Parathyroid adenoma (tissue), 2 donors: Measurements from ENCODE around the gene RPL32.

ENCODE experiments used
- H2AFZ ChIP-seq: fragments of 300-600 bp; sonication (generic); one replicate; pipeline ENCODE4 v1.7.0; 2017; ENCODE audit warnings: antibody characterized with exemption, mild to moderate bottlenecking
- H3K27ac ChIP-seq: fragments of 300-600 bp; sonication (generic); one replicate; pipeline ENCODE4 v1.7.0; 2017
- H3K27me3 ChIP-seq: fragments of 300-600 bp; sonication (generic); one replicate; pipeline ENCODE4 v1.7.0; 2017; ENCODE audit warnings: low read length; ENCODE audit not compliant: control insufficient read depth, insufficient read depth
- H3K36me3 ChIP-seq: fragments of 300-600 bp; sonication (generic); one replicate; pipeline ENCODE4 v1.7.0; 2017; ENCODE audit warnings: low read length; ENCODE audit not compliant: control insufficient read depth, insufficient read depth
- H3K4me1 ChIP-seq: fragments of 300-600 bp; sonication (generic); one replicate; pipeline ENCODE4 v1.7.0; 2017; ENCODE audit warnings: control low read depth
- H3K4me2 ChIP-seq: fragments of 300-600 bp; sonication (generic); one replicate; pipeline ENCODE4 v1.7.0; 2017; ENCODE audit warnings: low read length
- H3K4me3 ChIP-seq: fragments of 300-600 bp; sonication (generic); one replicate; pipeline ENCODE4 v1.7.0; 2017; ENCODE audit warnings: low read depth, low read length
- H3K79me2 ChIP-seq: fragments of 300-600 bp; sonication (generic); one replicate; pipeline ENCODE4 v1.7.0; 2017; ENCODE audit warnings: control low read depth
- H3K9ac ChIP-seq: fragments of 300-600 bp; sonication (generic); one replicate; pipeline ENCODE4 v1.7.0; 2017; ENCODE audit warnings: mild to moderate bottlenecking
- H3K9me3 ChIP-seq: fragments of 300-600 bp; sonication (generic); one replicate; pipeline ENCODE4 v1.7.0; 2017; ENCODE audit warnings: low read length; ENCODE audit not compliant: control insufficient read depth
- TF ChIP-seq, protein P1 (sequence below): fragments of 300-600 bp; sonication (generic); IDR thresholded peaks from one replicate; pipeline ENCODE4 v1.7.0; 2017; ENCODE audit warnings: antibody characterized with exemption, mild to moderate bottlenecking
- donor health status: primary hyperparathyroidism.

RPL32 gene

GRCh38 chr3:12832350-12833221 lies 8.8 kb downstream of the RPL32 start:
- Histone ChIP-seq H3K4me3 (no peak overlapping the region), H3K4me2 (no peak overlapping the region), H3K27me3 (no peaks in the 10 kb centered on the region), H3K36me3 (no peaks in the 10 kb centered on the region), H3K9me3 (no peaks in the 10 kb centered on the region), H3K4me1 (peaks cover under 1% of the 10 kb centered on the region), H3K9ac (no peak overlapping the region), H3K79me2 (no peaks in the 10 kb centered on the region), H2AFZ (no peak overlapping the region), H3K27ac (no peak overlapping the region)
- TF ChIP-seq, protein P1, sequence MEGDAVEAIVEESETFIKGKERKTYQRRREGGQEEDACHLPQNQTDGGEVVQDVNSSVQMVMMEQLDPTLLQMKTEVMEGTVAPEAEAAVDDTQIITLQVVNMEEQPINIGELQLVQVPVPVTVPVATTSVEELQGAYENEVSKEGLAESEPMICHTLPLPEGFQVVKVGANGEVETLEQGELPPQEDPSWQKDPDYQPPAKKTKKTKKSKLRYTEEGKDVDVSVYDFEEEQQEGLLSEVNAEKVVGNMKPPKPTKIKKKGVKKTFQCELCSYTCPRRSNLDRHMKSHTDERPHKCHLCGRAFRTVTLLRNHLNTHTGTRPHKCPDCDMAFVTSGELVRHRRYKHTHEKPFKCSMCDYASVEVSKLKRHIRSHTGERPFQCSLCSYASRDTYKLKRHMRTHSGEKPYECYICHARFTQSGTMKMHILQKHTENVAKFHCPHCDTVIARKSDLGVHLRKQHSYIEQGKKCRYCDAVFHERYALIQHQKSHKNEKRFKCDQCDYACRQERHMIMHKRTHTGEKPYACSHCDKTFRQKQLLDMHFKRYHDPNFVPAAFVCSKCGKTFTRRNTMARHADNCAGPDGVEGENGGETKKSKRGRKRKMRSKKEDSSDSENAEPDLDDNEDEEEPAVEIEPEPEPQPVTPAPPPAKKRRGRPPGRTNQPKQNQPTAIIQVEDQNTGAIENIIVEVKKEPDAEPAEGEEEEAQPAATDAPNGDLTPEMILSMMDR = no peak

GRCh38 chr3:12831301-12831866 lies 10.0 kb downstream of the RPL32 start:
- H3K27me3 ChIP-seq = no peaks in the 10 kb centered on the region
- no peak overlapping the region for H3K4me3 ChIP-seq
- no peak overlapping the region for H3K27ac ChIP-seq
- no peaks in the 10 kb centered on the region for H3K36me3 ChIP-seq
- no peak overlapping the region for H3K4me2 ChIP-seq
- TF ChIP-seq, protein P1 = no peak
- H3K9me3 ChIP-seq = no peaks in the 10 kb centered on the region
- H3K79me2 ChIP-seq = no peaks in the 10 kb centered on the region
- no peak overlapping the region for H3K9ac ChIP-seq
- H3K4me1 ChIP-seq = no peaks in the 10 kb centered on the region
- no peak overlapping the region for H2AFZ ChIP-seq

DNA sequence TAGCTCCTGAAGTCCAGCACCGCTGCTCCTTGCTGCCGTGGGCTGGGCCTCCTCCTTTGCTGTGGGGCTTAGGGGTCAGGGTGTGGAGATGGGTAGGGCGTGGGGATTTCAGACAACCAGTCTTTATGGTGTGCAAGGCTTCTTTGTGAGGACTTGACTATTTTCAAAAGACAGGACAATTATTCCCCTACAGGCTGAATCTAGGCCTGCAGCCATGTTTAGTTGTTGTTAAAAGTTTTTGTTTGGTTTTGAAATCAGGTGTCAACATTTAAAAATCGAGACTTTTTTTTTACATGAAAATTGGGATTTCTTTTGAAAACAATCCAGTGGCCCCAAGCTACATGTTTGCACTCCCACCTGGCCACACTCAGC lies 10.6 kb downstream of the RPL32 start:
- Histone ChIP-seq H3K4me3 (no peak overlapping the region), H3K4me2 (no peak overlapping the region), H2AFZ (no peak overlapping the region), H3K27ac (no peak overlapping the region), H3K79me2 (no peaks in the 10 kb centered on the region), H3K9ac (no peak overlapping the region), H3K27me3 (no peaks in the 10 kb centered on the region), H3K36me3 (no peaks in the 10 kb centered on the region), H3K9me3 (no peaks in the 10 kb centered on the region), H3K4me1 (no peaks in the 10 kb centered on the region)
- TF ChIP-seq, protein P1 = no peak

GRCh38 chr3:12829886-12830784 lies 11.2 kb downstream of the RPL32 start:
- Histone ChIP-seq H3K27me3 (no peaks in the 10 kb centered on the region), H3K4me1 (no peaks in the 10 kb centered on the region), H3K9me3 (no peaks in the 10 kb centered on the region), H3K4me3 (no peak overlapping the region), H3K9ac (no peak overlapping the region), H3K36me3 (no peaks in the 10 kb centered on the region), H3K79me2 (no peaks in the 10 kb centered on the region), H2AFZ (no peak overlapping the region), H3K4me2 (no peak overlapping the region), H3K27ac (no peak overlapping the region)
- TF ChIP-seq, protein P1 = no peak
